Myometrial cell (primary cell): ENCODE data around the gene KIAA0825. TPM values are rescaled to one million over a fixed set of nuclear protein-coding genes. Genes with fewer than 3 reads are reported as not detected.

Experiments
- total RNA-seq: library from RNA; depleted of rRNA; stranded (reverse); fragments of >200 nt; gene quantifications from 2 replicates; pipeline ENCODE4 v1.2.3, GENCODE V29; 2015

KIAA0825 gene, protein sequence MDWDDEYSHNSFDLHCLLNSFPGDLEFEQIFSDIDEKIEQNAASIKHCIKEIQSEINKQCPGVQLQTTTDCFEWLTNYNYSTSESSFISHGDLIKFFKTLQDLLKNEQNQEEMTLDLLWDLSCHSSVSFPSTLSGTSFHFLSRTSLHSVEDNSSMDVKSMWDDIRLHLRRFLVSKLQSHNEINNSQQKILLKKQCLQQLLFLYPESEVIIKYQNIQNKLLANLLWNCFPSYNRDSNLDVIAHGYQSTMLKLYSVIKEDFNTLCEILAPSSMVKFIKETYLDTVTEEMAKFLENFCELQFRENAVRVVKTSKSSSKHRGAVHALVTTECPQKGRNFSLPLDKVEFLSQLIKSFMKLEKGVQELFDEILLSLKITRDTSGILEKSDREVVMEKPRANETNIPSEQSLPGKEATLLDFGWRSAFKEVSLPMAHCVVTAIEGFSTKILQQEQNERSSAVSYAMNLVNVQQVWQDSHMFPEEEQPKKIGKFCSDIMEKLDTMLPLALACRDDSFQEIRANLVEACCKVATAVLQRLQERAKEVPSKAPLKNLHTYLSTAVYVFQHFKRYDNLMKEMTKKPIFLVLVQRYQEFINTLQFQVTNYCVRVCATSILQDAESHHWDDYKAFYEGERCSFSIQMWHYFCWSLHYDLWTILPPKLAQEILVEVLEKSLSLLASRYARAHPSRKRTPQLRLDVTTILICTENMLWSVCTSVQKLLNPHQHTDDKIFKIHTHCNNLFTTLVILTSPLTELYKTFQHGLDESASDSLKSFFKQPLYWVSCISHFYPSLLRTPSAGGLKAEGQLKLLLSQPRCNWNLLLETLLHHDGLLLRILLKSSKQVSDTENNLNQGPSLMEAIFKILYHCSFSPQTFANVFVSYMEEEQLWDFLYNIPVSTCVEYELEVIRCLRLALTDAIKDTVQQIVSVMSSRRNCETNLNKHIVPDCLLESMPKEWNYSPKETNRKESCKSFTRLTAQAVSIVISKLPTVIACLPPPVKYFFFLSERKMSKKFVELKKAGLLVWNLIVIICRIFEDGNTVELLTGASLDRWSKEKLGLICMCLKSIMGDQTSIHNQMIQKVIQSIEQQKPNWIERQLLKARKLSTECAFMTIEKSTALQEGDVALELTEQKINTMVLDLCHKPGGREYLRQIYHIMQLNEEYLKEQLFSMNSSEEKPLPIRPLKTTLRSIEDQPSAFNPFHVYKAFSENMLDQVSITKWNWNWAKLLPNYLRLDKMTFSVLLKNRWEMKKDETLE (N-terminal part only)
- 1.4 and 2.5 TPM in 2 replicates for total RNA-seq

DNA sequence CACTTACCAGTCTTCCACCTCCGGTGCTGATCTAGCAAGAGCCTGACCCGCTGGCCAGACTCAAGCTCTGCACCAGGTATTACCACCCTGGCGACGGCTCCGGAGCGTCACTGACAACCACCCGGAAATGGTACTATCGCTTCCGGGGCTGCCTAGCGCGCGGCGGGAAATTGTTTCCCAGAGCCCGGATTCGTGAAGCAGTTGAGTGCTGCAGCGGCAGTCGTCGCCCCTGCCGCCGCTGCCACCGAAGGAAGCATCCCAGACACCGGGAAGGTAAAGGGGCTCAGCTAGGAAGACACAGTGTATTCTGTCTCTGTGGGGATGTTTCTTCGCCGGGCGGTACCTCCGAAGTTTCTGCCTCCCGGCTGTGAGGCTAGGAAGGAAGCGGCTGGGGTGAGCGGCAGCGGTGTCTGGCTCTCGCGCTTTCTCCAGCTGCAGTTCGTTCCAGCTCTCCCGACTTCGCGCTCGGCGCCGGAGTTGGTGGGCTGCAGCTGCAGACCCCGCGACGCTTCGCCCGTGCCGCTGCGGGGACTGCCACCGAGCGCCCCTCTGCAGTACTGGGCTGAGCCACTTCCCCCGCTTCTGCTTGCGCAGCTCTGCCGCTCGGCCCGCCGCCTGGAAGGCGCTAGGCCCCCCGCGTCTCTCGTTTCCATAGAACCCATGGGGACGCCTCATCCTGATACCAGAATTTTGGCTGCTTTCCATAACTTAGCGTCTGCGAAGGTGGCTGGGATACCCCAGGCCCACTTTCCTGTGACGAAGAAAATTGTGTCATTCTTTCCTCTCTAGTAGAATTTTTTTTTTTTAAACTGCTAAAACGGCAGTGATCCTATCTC lies at the start of gene KIAA0825, which contains the start of gene SLF1:
Gene KIAA0825, minus strand, starts transcription at position 112 of the 836 bp plus-strand sequence. CDS start 81,478 bp downstream, outside the sequence.
Gene SLF1, plus strand, starts transcription at position 177 of the 836 bp plus-strand sequence. CDS start 10,142 bp downstream, outside the sequence.

Other genes starting within 250 kb of the KIAA0825 start
- 1.4 and 3.5 TPM in 2 replicates for gene SLF1, start 65 bp upstream of the KIAA0825 start, total RNA-seq